HL-60 (cell line): ENCODE measurements around the gene PNPLA2.

Experiments
- DNase-seq, 2 experiments: peaks; one replicate each; pipeline ENCODE4 v3.0.0-alpha.2; 2010 to 2020; ENCODE audit warnings: low read depth in 1 of 2, low spot score in 1 of 2
- H3K27ac ChIP-seq: fragments of 250-450 bp; sonication (Bioruptor Pico); replicated peaks from 2 replicates; pipeline ENCODE4 v1.5.1; 2020; ENCODE audit warnings: mild to moderate bottlenecking, moderate library complexity
- H3K27me3 ChIP-seq: fragments of 250-450 bp; sonication (Bioruptor Pico); 2 replicates; pipeline ENCODE4 v1.5.1; 2021; ENCODE audit warnings: mild to moderate bottlenecking, moderate library complexity; ENCODE audit not compliant: insufficient read depth, poor library complexity, severe bottlenecking
- H3K4me3 ChIP-seq: replicated peaks from 2 replicates; pipeline ENCODE4 v1.5.1; 2011; ENCODE audit warnings: mild to moderate bottlenecking, control low read depth, low read length; ENCODE audit not compliant: insufficient read depth
- GABPA ChIP-seq: IDR thresholded peaks from 2 replicates; pipeline ENCODE4 v1.6.1; 2012; ENCODE audit warnings: low read depth
- POLR2AphosphoS5 ChIP-seq: IDR thresholded peaks from 2 replicates; pipeline ENCODE4 v1.6.1; 2012; ENCODE audit warnings: low read depth
- SPI1 ChIP-seq: IDR thresholded peaks from 2 replicates; pipeline ENCODE4 v1.6.1; 2012; ENCODE audit warnings: low read depth, mild to moderate bottlenecking, borderline replicate concordance
- TF ChIP-seq, protein P1 (sequence below): IDR thresholded peaks from 2 replicates; pipeline ENCODE4 v1.6.1; 2012; ENCODE audit warnings: low read depth; ENCODE audit not compliant: insufficient replicate concordance
- TF ChIP-seq, protein P2 (sequence below): IDR thresholded peaks from one replicate; pipeline ENCODE4 v1.5.1; 2011; ENCODE audit warnings: low read length, control low read depth, inconsistent platforms; ENCODE audit not compliant: insufficient read depth

Gene PNPLA2

DNA sequence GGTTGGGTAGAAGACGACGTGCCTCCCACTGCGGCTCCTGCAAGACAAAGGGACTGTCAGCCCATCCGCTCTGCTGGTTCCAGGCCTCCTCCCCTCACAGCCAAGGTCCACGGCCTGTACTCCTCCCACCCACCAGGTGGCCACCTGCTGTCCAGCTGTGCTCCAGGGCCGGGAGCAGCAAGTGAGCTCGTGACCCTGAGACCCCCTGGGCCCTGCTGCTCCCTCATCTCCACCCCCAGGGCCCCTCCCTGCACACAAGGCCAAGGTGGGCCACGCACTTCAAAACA, 51.4 kb downstream of the PNPLA2 start:
- TF ChIP-seq POLR2AphosphoS5 (no peak), SPI1 (no peak), GABPA (no peak)
- TF ChIP-seq, protein P1, sequence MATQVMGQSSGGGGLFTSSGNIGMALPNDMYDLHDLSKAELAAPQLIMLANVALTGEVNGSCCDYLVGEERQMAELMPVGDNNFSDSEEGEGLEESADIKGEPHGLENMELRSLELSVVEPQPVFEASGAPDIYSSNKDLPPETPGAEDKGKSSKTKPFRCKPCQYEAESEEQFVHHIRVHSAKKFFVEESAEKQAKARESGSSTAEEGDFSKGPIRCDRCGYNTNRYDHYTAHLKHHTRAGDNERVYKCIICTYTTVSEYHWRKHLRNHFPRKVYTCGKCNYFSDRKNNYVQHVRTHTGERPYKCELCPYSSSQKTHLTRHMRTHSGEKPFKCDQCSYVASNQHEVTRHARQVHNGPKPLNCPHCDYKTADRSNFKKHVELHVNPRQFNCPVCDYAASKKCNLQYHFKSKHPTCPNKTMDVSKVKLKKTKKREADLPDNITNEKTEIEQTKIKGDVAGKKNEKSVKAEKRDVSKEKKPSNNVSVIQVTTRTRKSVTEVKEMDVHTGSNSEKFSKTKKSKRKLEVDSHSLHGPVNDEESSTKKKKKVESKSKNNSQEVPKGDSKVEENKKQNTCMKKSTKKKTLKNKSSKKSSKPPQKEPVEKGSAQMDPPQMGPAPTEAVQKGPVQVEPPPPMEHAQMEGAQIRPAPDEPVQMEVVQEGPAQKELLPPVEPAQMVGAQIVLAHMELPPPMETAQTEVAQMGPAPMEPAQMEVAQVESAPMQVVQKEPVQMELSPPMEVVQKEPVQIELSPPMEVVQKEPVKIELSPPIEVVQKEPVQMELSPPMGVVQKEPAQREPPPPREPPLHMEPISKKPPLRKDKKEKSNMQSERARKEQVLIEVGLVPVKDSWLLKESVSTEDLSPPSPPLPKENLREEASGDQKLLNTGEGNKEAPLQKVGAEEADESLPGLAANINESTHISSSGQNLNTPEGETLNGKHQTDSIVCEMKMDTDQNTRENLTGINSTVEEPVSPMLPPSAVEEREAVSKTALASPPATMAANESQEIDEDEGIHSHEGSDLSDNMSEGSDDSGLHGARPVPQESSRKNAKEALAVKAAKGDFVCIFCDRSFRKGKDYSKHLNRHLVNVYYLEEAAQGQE = no peak
- TF ChIP-seq, protein P2, sequence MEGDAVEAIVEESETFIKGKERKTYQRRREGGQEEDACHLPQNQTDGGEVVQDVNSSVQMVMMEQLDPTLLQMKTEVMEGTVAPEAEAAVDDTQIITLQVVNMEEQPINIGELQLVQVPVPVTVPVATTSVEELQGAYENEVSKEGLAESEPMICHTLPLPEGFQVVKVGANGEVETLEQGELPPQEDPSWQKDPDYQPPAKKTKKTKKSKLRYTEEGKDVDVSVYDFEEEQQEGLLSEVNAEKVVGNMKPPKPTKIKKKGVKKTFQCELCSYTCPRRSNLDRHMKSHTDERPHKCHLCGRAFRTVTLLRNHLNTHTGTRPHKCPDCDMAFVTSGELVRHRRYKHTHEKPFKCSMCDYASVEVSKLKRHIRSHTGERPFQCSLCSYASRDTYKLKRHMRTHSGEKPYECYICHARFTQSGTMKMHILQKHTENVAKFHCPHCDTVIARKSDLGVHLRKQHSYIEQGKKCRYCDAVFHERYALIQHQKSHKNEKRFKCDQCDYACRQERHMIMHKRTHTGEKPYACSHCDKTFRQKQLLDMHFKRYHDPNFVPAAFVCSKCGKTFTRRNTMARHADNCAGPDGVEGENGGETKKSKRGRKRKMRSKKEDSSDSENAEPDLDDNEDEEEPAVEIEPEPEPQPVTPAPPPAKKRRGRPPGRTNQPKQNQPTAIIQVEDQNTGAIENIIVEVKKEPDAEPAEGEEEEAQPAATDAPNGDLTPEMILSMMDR = no peak
- Histone ChIP-seq H3K27me3 (no peaks in the 10 kb centered on the region), H3K27ac (no peak overlapping the region), H3K4me3 (no peak overlapping the region)
- DNase-seq = no peak

DNA sequence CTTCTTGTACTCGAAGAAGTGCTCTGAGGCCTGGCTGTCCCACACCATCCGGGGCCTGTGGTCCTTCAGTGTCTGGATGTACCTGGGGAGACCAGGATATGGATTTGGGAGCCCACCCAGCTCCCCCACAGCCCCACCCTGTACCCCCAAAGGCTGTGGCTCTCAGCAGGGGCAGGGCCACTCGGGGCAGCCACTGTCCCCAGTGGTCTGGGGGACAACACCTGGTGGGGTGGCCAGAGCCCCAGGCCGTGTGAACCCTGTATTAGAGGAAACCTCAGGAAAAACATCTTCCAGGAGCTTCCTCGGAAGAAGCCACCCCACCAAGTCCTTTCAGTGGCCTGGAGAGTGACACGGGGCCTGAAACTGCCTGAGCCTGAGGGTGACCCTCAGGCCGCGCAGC, 51.7 kb downstream of the PNPLA2 start:
- TF ChIP-seq GABPA (no peak), SPI1 (no peak), POLR2AphosphoS5 (no peak)
- Histone ChIP-seq H3K4me3 (no peak overlapping the region), H3K27ac (no peak overlapping the region), H3K27me3 (no peaks in the 10 kb centered on the region)
- no peak for DNase-seq

DNA sequence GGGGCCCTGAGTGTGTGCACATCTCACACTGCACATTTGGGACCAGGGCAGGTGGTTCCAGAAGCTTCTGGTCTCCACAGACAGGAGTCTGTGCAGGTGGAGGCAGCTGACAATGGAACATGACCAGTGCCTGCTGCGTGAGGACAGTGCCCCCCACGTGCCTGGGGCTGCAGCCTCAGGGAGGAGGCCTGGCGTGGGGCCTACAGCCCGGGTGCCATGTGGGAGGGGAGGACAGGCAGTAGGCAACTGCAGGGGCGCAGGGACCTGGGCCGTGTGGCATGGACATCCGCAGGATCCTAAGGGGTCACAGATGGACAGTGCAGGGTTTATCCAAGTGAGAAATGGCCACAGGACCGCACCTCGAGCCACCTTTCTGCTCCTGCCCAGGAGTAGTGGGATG, 52.8 kb downstream of the PNPLA2 start:
- no peak overlapping the region for H3K4me3 ChIP-seq
- TF ChIP-seq POLR2AphosphoS5 (no peak), SPI1 (no peak), GABPA (no peak)
- TF ChIP-seq, protein P1 = no peak
- TF ChIP-seq, protein P2 = no peak
- no peaks in the 10 kb centered on the region for H3K27me3 ChIP-seq
- H3K27ac ChIP-seq = no peak overlapping the region
- no peak for DNase-seq

DNA sequence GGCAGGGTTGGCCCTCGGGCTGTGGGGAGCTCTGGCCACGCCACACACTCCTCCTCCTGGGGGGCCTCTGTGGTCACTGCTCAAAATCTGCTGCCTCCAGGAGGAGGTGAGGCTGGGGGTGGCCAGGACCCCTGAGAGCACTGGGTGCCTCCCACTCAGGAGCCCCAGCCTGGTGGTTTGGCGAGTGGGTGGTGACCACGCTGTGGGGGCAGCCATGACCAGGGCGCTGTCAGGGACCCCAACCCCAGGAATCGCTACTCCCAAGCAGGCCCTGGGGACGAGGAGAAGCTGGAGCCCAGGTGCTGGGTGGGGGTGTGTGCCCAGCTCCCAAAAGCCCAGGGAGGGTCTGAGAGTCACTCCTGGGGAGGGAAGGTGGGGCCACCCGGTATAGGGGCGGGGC, 54.1 kb downstream of the PNPLA2 start:
- DNase-seq = no peak
- TF ChIP-seq SPI1 (no peak), POLR2AphosphoS5 (no peak), GABPA (no peak)
- TF ChIP-seq, protein P1 = no peak
- TF ChIP-seq, protein P2 = no peak
- Histone ChIP-seq H3K27me3 (no peaks in the 10 kb centered on the region), H3K27ac (no peak overlapping the region), H3K4me3 (no peak overlapping the region)
